ENCODE results near the gene MPRIP. TPM values are rescaled to one million over a fixed set of nuclear protein-coding genes. Genes with fewer than 3 reads are reported as not detected.

Gene MPRIP
- total and polyA plus RNA-seq, 2 donors (not counting 3 experiments of a cell fraction or from before 2014, with no cell fraction given), result 94.6 to 246 TPM

GRCh38 chr17:17235212-17236174 is 193.2 kb downstream of the MPRIP start:
- Histone ChIP-seq H4K20me1 (replicated peaks; ENCODE audit: control insufficient read depth, extremely low read depth, insufficient read depth, low read length) (no peaks in the 10 kb centered on the region), H3K9me1 (replicated peaks; ENCODE audit: control insufficient read depth, extremely low read depth, insufficient read depth, low read length) (no peaks in the 10 kb centered on the region), H3K27me3 (ENCODE audit: control insufficient read depth in 2 of 2, insufficient read depth in 2 of 2, low read length in 2 of 2) (no peaks in the 10 kb centered on the region), H3K4me3 (replicated peaks in 1 of 3; ENCODE audit: insufficient read depth in 1 of 3, low read depth in 1 of 3, low read length in 3 of 3) (peak overlapping the region in 2 of 3 experiments; percentile 71 to 91), H3K4me2 (ENCODE audit: insufficient read depth, low read length) (peak overlapping the region; percentile 64), H3K36me3 (ENCODE audit: control insufficient read depth in 2 of 2, extremely low read depth in 1 of 2, insufficient read depth in 2 of 2, low read length in 2 of 2) (peaks cover 4 to 13% of the 10 kb centered on the region in 2 experiments), H3K9me3 (replicated peaks; ENCODE audit: control insufficient read depth, insufficient read depth, low read length) (no peaks in the 10 kb centered on the region), H3K79me2 (ENCODE audit: control insufficient read depth, insufficient read depth, low read length) (peaks cover 26% of the 10 kb centered on the region), H2AFZ (ENCODE audit: low read depth, low read length) (no peak overlapping the region), H3K27ac (ENCODE audit: insufficient read depth, low read depth, low read length) (peak overlapping the region; percentile 98), H3K9ac (replicated peaks; ENCODE audit: extremely low read depth, insufficient read depth, low read length) (peak overlapping the region; percentile 99), H3K4me1 (ENCODE audit: control insufficient read depth, extremely low read depth, insufficient read depth, low read length) (peaks cover 10% of the 10 kb centered on the region)
- FAIRE-seq, result no peak
- ChIA-PET POLR2A (no interaction called here), CTCF (interaction anchor here (1.0 to 2.5 kb wide), 5 partner anchors 12 to 407 kb away, joined by 3 to 23 read pairs (median 4); no protein-coding TSS in a partner anchor)
- dilution Hi-C loops (cut with MboI; ENCODE audit: extremely low pct_ligation_motif_present, low sequenced_read_pairs) (no loop called here), intact Hi-C loops (cut with micrococcal nuclease) (loop anchor here (2.0 to 10.0 kb wide), 4 partner anchors 45 to 231 kb away; no protein-coding TSS in a partner anchor)
- DNase-seq (ENCODE audit: low read depth, low spot score), result peak; percentile 36
- TF ChIP-seq GATA2 (IDR thresholded peaks at IDR 0.05; ENCODE audit: insufficient read depth, insufficient read length, low read depth, low read length), result no peak
- peak; percentile 15 for TF ChIP-seq POLR2A (IDR thresholded peaks at IDR 0.05; ENCODE audit: low read depth, low read length)
- no TSS peak for BruUV-seq (replicated peaks)

DNA sequence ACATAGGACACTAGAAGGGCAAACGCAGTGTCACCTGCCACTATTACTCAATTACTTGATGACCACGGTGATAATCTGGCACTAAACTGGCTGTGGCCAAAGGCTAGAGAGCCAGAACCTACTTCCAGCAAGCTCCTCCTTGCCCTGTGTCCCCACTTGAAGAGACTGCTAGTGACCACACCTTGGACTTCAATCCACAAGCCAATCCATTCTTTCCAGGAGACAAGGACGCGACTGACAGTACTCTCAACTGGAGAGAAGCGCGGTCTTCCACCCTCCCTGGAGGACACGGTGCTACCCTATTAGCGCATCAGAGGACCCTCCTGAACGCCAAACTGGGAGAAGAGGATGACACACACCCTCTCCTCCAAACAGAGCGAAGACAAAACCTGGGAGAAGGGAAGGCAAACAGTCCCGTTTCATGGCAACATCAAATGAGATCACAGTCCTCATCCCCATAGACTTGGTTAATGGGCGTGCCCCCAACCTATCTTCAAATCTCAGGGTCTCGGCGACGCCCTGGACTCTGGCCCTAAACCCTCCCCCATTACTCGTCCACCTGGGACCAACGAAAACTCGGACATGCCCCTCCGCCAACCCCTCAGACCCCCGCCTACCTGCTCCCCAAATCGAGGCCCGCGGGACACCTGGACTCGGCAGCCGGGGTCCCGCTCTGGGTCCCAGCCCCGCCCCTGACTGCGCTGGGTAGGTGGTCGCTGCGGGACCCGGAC is 194.2 kb downstream of the MPRIP start:
- CTCF ChIA-PET, result interaction anchor here (1.0 to 2.5 kb wide), 5 partner anchors 11 to 406 kb away, joined by 3 to 23 read pairs (median 4); no protein-coding TSS in a partner anchor
- Histone ChIP-seq H3K79me2 (ENCODE audit: control insufficient read depth, insufficient read depth, low read length) (peaks cover 26% of the 10 kb centered on the region), H2AFZ (ENCODE audit: low read depth, low read length) (peak overlapping the region; percentile 96)

More for the DNA sequence above, 194.2 kb downstream of the MPRIP start:
- DNase-seq (ENCODE audit: low read depth, low spot score), result peak; percentile 23
- peaks cover 3 to 11% of the 10 kb centered on the region in 2 experiments for H3K36me3 ChIP-seq (ENCODE audit: control insufficient read depth in 2 of 2, extremely low read depth in 1 of 2, insufficient read depth in 2 of 2, low read length in 2 of 2)
- dilution Hi-C loops (cut with MboI; ENCODE audit: extremely low pct_ligation_motif_present, low sequenced_read_pairs), result no loop called here
- H3K4me3 ChIP-seq (replicated peaks in 1 of 3; ENCODE audit: insufficient read depth in 1 of 3, low read depth in 1 of 3, low read length in 3 of 3), result peak overlapping the region; percentile 69 to 91 (median 71)
- no peaks in the 10 kb centered on the region for H3K27me3 ChIP-seq (ENCODE audit: control insufficient read depth in 2 of 2, insufficient read depth in 2 of 2, low read length in 2 of 2)
- POLR2A ChIA-PET, result interaction anchor here (0.7 kb wide), 1 partner anchor 35 kb away, joined by 4 read pairs; no protein-coding TSS in a partner anchor
- peak overlapping the region; percentile 64 for H3K4me2 ChIP-seq (ENCODE audit: insufficient read depth, low read length)
- H3K9me3 ChIP-seq (replicated peaks; ENCODE audit: control insufficient read depth, insufficient read depth, low read length), result no peaks in the 10 kb centered on the region
- intact Hi-C loops (cut with micrococcal nuclease), result loop anchor here (2.0 to 10.0 kb wide), 4 partner anchors 46 to 232 kb away; no protein-coding TSS in a partner anchor
- peaks cover 10% of the 10 kb centered on the region for H3K4me1 ChIP-seq (ENCODE audit: control insufficient read depth, extremely low read depth, insufficient read depth, low read length)
- no peak for TF ChIP-seq FOS (IDR thresholded peaks at IDR 0.05; ENCODE audit: borderline replicate concordance, insufficient read depth, low read length)
- no peak for TF ChIP-seq JUN (IDR thresholded peaks at IDR 0.05; ENCODE audit: borderline replicate concordance, insufficient read depth, insufficient read length, low read depth)
- TF ChIP-seq MYC (IDR thresholded peaks at IDR 0.05; ENCODE audit: low read depth, low read length), result no peak
- no peak for TF ChIP-seq MAX (IDR thresholded peaks at IDR 0.05; ENCODE audit: insufficient read depth, insufficient read length)
- no peak for TF ChIP-seq POLR2A (IDR thresholded peaks at IDR 0.05; ENCODE audit: low read depth, low read length)
- no peaks in the 10 kb centered on the region for H4K20me1 ChIP-seq (replicated peaks; ENCODE audit: control insufficient read depth, extremely low read depth, insufficient read depth, low read length)
- TSS peak; percentile 53 for BruUV-seq (replicated peaks)
- H3K9me1 ChIP-seq (replicated peaks; ENCODE audit: control insufficient read depth, extremely low read depth, insufficient read depth, low read length), result no peaks in the 10 kb centered on the region
- H3K27ac ChIP-seq (ENCODE audit: insufficient read depth, low read depth, low read length), result peak overlapping the region; percentile 98
- peak overlapping the region; percentile 99 for H3K9ac ChIP-seq (replicated peaks; ENCODE audit: extremely low read depth, insufficient read depth, low read length)
- FAIRE-seq, result peak; percentile 26

Measured in endothelial cell of umbilical vein (primary cell).